Nephron progenitor cell (in vitro differentiated cells): ENCODE measurements around the gene RERE.

Source experiments
- DNase-seq: peaks from one replicate; pipeline ENCODE4 v3.0.0; 2021
- H3K27ac Mint-ChIP-seq: 2 replicates; pipeline ENCODE4 v1.8.0; 2021; ENCODE audit warnings: mild to moderate bottlenecking, moderate library complexity, mixed read lengths
- H3K27me3 Mint-ChIP-seq: 2 replicates; pipeline ENCODE4 v1.8.0; 2021; ENCODE audit warnings: mild to moderate bottlenecking, low read depth, mixed read lengths; ENCODE audit not compliant: poor library complexity
- H3K36me3 Mint-ChIP-seq: 2 replicates; pipeline ENCODE4 v1.8.0; 2021; ENCODE audit warnings: low read depth, mixed read lengths
- H3K4me1 Mint-ChIP-seq: 2 replicates; pipeline ENCODE4 v1.8.0; 2021; ENCODE audit warnings: mixed read lengths
- H3K4me3 Mint-ChIP-seq: 2 replicates; pipeline ENCODE4 v1.8.0; 2021; ENCODE audit warnings: mild to moderate bottlenecking, moderate library complexity, mixed read lengths
- H3K9me3 Mint-ChIP-seq: 2 replicates; pipeline ENCODE4 v1.8.0; 2021; ENCODE audit warnings: mild to moderate bottlenecking, moderate library complexity, mixed read lengths
- CTCF ChIP-seq: fragments of 200-600 bp; sonication (generic); IDR thresholded peaks from 2 replicates; pipeline ENCODE4 v1.5.0; 2021; ENCODE audit warnings: antibody characterized with exemption

RERE gene

GRCh38 chr1:8679929-8680663, 137.3 kb downstream of the RERE start:
- H3K9me3 Mint-ChIP-seq: no peaks in the 10 kb centered on the region
- peaks cover 12% of the 10 kb centered on the region for H3K36me3 Mint-ChIP-seq
- H3K4me1 Mint-ChIP-seq: peaks cover 34% of the 10 kb centered on the region
- no peak for DNase-seq
- TF ChIP-seq CTCF: no peak
- H3K27me3 Mint-ChIP-seq: no peaks in the 10 kb centered on the region
- H3K27ac Mint-ChIP-seq: no peak overlapping the region
- H3K4me3 Mint-ChIP-seq: no peak overlapping the region

- no peak for DNase-seq
- Mint-ChIP-seq H3K27ac (no peak overlapping the region), H3K4me1 (peaks cover 35% of the 10 kb centered on the region), H3K36me3 (peaks cover 12% of the 10 kb centered on the region), H3K27me3 (no peaks in the 10 kb centered on the region), H3K4me3 (no peak overlapping the region), H3K9me3 (no peaks in the 10 kb centered on the region)
- TF ChIP-seq CTCF: no peak
These were observed 138.0 kb downstream of the RERE start for GRCh38 chr1:8679395-8679800.

- DNase-seq: no peak
- Mint-ChIP-seq H3K9me3 (no peaks in the 10 kb centered on the region), H3K4me1 (peaks cover 36% of the 10 kb centered on the region), H3K4me3 (no peak overlapping the region), H3K27ac (peak overlapping the region; percentile 78), H3K36me3 (peaks cover 12% of the 10 kb centered on the region), H3K27me3 (no peaks in the 10 kb centered on the region)
- TF ChIP-seq CTCF: no peak
These were observed 138.6 kb downstream of the RERE start for GRCh38 chr1:8678673-8679394.

GRCh38 chr1:8677782-8678181, 139.7 kb downstream of the RERE start:
- Mint-ChIP-seq H3K27ac (peak overlapping the region; percentile 53), H3K9me3 (no peaks in the 10 kb centered on the region), H3K4me1 (peaks cover 32% of the 10 kb centered on the region), H3K36me3 (peaks cover 12% of the 10 kb centered on the region), H3K27me3 (no peaks in the 10 kb centered on the region), H3K4me3 (no peak overlapping the region)
- no peak for TF ChIP-seq CTCF
- DNase-seq: no peak

GRCh38 chr1:8676813-8677212, 140.6 kb downstream of the RERE start:
- peak overlapping the region; percentile 88 for H3K27ac Mint-ChIP-seq

More at GRCh38 chr1:8676813-8677212, 140.6 kb downstream of the RERE start:
- no peak for DNase-seq
- Mint-ChIP-seq H3K4me3 (no peak overlapping the region), H3K27me3 (no peaks in the 10 kb centered on the region), H3K36me3 (peaks cover 12% of the 10 kb centered on the region), H3K9me3 (no peaks in the 10 kb centered on the region), H3K4me1 (peaks cover 37% of the 10 kb centered on the region)
- TF ChIP-seq CTCF: no peak
